GM13976 (cell line): Measurements from ENCODE around the gene SNX20.

Experiments used
- DNase-seq: peaks from one replicate; pipeline ENCODE4 v3.0.0; 2012; ENCODE audit warnings: low spot score
- in situ Hi-C: fragments of 300-500 bp; cut with MboI; formaldehyde crosslinking; loops from one replicate; pipeline ENCODE4 v1.12.0; 2022; ENCODE audit warnings: low sequenced_read_pairs, mixed read lengths, inconsistent platforms; ENCODE audit not compliant: unreplicated experiment
- TF ChIP-seq, protein P1 (sequence below): IDR thresholded peaks from 2 replicates; pipeline ENCODE4 v1.5.1; 2012; ENCODE audit warnings: borderline replicate concordance, mild to moderate bottlenecking; ENCODE audit not compliant: insufficient read depth; ENCODE audit errors: extremely low read depth, missing control alignments, control extremely low read depth

The SNX20 gene, protein sequence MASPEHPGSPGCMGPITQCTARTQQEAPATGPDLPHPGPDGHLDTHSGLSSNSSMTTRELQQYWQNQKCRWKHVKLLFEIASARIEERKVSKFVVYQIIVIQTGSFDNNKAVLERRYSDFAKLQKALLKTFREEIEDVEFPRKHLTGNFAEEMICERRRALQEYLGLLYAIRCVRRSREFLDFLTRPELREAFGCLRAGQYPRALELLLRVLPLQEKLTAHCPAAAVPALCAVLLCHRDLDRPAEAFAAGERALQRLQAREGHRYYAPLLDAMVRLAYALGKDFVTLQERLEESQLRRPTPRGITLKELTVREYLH

DNA sequence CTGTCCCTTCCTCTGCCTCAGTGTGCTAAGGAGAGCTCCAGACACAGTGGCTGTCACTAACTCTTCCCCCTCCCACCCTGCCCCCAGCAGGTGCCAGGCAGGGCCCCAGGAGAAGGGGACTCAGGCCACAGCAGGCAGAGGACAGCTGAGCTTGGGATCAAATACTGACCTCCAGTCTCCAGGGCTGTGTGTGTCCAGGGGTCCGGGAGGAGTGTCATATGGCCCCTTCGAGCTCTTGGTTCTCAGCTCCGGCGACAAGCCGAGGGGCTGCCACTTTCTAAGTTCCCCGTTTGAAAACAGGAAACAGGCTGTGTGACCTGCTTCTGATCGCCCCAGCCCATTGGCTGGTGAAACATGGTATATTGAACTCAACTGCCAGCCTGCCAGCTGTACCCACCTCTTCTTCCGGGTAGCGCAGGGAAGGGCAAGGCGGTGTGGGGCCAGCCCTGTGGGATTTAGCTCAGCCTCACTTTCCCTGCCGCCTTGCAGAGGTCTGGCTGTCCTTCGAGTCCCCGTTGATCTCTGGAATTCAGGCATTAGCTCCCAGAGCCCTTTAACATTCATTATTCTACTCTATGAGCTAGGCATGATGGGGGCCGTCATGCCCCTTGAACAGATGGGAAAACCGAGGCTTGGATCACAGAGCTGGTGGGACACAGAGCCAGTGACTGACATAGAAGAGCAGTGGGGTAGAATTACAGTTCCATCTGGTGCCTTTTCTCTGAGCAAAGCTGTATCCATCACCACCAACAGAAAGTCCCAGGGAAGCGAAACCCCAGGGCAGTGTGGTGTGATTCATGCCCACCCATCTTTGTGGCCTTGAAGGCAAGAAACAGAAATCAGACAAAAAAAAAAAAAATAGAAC, at the start of gene SNX20:
Gene SNX20 (minus strand): TSS at position 292 of the 865 bp plus-strand sequence. CDS start 3,786 bp downstream, outside the sequence.
- in situ Hi-C loops = no loop called here
- peak; percentile 74 for DNase-seq
- TF ChIP-seq, protein P1, sequence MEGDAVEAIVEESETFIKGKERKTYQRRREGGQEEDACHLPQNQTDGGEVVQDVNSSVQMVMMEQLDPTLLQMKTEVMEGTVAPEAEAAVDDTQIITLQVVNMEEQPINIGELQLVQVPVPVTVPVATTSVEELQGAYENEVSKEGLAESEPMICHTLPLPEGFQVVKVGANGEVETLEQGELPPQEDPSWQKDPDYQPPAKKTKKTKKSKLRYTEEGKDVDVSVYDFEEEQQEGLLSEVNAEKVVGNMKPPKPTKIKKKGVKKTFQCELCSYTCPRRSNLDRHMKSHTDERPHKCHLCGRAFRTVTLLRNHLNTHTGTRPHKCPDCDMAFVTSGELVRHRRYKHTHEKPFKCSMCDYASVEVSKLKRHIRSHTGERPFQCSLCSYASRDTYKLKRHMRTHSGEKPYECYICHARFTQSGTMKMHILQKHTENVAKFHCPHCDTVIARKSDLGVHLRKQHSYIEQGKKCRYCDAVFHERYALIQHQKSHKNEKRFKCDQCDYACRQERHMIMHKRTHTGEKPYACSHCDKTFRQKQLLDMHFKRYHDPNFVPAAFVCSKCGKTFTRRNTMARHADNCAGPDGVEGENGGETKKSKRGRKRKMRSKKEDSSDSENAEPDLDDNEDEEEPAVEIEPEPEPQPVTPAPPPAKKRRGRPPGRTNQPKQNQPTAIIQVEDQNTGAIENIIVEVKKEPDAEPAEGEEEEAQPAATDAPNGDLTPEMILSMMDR = no peak

DNA sequence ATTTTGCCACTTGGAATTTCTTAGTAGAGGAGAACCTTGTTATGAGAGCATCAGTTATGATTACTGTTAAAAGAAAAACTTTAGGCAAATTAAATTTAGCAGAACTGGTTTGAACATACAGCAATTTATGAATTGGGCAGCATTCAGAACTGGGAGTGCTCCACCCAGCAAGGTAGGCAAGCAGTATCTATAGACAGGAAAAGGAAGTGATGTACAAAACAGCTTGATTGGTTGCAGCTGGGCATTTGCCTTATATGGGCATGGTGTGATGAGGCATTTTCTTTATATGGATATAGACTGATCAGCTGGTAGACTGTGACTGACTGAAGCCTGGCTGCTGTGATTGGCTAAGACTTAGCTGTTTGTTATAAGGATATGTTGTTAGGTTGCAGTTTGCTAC, 43.2 kb upstream of the SNX20 start:
- TF ChIP-seq, protein P1 = no peak
- no peak for DNase-seq
- in situ Hi-C loops = no loop called here

DNA sequence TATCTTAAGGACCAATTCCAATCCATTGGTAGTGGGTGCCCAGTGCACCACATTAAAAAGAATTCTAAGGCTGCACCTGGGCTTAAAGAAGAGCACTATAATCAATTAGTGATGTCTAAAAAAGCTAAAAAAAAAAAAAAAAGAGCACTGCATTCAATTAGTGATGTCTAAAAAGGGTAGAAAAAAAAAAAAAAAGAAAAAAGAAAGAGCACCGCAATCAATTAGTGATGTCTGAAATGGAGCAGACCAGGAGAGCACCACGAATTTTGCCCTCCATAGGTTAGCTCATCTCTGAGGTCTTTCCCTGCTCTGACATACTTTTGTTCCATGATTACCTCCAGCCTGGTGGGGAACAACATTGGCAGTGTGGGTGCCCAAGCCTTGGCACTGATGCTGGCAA, 41.8 kb upstream of the SNX20 start:
- in situ Hi-C loops = no loop called here
- TF ChIP-seq, protein P1 = no peak
- DNase-seq = no peak

DNA sequence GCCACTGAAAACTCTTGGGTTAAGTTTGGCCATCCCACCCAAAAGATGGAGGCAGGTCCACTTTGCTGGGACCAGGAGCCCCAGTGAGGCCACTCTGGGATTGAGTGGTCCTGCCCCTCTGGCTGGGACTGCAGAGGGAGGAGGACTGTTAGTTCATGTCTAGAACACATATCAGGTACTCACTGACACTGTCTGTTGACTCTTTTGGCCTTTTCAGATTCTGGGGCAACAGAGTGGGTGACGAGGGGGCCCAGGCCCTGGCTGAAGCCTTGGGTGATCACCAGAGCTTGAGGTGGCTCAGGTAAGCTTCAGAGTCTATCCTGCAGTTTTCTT, 41.3 kb upstream of the SNX20 start:
- TF ChIP-seq, protein P1 = no peak
- in situ Hi-C loops = no loop called here
- DNase-seq = no peak

DNA sequence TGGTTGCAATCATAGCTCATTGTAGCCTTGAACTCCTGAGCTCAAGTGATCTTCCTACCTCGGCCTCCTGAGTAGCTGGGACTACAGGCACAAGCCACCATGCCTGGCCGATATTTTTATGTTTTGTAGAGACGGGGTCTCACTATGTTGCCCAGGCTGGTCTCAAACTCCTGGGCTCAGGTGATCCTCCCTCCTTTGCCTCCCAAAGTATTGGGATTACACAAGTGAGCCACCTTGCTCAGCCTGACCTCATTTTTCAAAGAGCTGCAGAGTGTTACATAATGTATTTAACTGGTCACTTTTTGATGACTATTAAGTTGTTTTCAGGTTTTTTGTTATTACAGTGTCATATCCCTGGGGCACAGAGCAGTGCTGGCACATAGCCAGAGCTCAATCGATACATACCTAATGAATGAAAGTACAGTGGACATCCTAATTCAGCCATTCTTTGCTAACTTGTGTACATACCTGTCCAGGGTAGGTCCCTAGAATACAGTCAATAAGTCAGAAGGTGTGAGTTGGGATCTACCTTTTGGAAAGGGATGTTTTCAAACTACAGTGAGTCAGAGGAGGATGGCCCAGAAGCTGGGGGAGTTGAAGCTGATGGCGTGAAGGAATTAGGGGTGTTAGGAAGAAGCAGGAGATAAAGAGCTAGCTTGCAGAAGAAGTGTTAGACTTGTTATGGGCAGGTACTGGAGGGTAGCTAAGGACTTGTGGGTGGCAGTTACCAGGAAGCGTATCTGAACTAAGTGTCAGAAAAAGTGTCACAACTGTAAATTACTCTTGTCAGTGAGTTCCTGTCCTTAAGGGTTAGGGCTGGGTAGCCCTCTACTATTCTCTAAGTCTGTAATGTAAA, 40.7 kb upstream of the SNX20 start:
- TF ChIP-seq, protein P1 = no peak
- no peak for DNase-seq
- in situ Hi-C loops = no loop called here
